Placental pericyte (primary cell): Measurements from ENCODE around the gene SYNRG. TPM values are rescaled to one million over a fixed set of nuclear protein-coding genes. Genes with fewer than 3 reads are reported as not detected.

Experiments
- small RNA-seq: library from RNA; depleted of rRNA; stranded (forward); fragments of <200 nt; gene quantifications from one replicate; pipeline ENCODE3, GENCODE V24; 2012; ENCODE audit warnings: low replicate concordance
- total RNA-seq: library from RNA; depleted of rRNA; stranded (reverse); fragments of >200 nt; gene quantifications from 2 replicates; pipeline ENCODE4 v1.2.3, GENCODE V29; 2012

Gene SYNRG, protein sequence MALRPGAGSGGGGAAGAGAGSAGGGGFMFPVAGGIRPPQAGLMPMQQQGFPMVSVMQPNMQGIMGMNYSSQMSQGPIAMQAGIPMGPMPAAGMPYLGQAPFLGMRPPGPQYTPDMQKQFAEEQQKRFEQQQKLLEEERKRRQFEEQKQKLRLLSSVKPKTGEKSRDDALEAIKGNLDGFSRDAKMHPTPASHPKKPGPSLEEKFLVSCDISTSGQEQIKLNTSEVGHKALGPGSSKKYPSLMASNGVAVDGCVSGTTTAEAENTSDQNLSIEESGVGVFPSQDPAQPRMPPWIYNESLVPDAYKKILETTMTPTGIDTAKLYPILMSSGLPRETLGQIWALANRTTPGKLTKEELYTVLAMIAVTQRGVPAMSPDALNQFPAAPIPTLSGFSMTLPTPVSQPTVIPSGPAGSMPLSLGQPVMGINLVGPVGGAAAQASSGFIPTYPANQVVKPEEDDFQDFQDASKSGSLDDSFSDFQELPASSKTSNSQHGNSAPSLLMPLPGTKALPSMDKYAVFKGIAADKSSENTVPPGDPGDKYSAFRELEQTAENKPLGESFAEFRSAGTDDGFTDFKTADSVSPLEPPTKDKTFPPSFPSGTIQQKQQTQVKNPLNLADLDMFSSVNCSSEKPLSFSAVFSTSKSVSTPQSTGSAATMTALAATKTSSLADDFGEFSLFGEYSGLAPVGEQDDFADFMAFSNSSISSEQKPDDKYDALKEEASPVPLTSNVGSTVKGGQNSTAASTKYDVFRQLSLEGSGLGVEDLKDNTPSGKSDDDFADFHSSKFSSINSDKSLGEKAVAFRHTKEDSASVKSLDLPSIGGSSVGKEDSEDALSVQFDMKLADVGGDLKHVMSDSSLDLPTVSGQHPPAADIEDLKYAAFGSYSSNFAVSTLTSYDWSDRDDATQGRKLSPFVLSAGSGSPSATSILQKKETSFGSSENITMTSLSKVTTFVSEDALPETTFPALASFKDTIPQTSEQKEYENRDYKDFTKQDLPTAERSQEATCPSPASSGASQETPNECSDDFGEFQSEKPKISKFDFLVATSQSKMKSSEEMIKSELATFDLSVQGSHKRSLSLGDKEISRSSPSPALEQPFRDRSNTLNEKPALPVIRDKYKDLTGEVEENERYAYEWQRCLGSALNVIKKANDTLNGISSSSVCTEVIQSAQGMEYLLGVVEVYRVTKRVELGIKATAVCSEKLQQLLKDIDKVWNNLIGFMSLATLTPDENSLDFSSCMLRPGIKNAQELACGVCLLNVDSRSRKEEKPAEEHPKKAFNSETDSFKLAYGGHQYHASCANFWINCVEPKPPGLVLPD (N-terminal part only)
- total RNA-seq = 12.3 and 17.8 TPM in 2 replicates

GRCh38 chr17:37609170-37610040 is at the start of gene SYNRG:
Gene SYNRG (minus strand): TSS chr17:37609418. CDS start chr17:37609355, 63 bp downstream.

DNA sequence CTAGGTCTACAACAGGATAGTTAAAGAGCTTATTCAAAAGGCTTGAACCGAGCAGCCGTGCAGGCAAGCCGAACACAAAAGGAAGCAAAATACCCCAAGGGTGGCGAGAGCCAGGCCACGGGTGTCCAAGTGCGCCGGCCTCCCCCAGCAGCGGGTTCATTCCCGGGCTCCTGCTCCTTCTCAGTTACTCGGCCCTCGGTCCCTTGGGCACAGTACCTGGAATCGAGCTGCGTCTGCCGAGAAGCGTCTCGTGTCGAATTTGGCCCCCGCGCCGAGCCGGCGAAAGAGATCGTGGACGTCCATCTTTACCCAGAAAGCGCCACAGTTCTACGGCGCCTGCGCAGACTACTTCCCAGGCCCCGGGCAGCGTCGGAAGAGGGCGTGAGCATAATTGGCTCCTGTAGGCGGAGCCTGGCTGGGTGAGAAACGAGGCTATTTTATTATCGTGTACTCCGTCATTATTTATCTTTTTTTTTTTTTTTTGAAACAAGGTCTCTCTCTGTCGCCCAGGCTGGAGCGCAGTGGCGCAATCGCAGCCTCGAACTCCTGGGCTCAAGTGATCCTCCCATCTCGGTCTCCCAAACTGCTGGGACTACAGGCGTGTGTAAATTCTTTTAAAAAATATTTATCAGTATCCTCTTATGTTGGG is 34.0 kb upstream of the SYNRG start, which contains the start of gene DDX52:
Gene DDX52 (minus strand): TSS at position 329 of the 649 bp plus-strand sequence. CDS start 26 bp downstream, at position 303.

DNA sequence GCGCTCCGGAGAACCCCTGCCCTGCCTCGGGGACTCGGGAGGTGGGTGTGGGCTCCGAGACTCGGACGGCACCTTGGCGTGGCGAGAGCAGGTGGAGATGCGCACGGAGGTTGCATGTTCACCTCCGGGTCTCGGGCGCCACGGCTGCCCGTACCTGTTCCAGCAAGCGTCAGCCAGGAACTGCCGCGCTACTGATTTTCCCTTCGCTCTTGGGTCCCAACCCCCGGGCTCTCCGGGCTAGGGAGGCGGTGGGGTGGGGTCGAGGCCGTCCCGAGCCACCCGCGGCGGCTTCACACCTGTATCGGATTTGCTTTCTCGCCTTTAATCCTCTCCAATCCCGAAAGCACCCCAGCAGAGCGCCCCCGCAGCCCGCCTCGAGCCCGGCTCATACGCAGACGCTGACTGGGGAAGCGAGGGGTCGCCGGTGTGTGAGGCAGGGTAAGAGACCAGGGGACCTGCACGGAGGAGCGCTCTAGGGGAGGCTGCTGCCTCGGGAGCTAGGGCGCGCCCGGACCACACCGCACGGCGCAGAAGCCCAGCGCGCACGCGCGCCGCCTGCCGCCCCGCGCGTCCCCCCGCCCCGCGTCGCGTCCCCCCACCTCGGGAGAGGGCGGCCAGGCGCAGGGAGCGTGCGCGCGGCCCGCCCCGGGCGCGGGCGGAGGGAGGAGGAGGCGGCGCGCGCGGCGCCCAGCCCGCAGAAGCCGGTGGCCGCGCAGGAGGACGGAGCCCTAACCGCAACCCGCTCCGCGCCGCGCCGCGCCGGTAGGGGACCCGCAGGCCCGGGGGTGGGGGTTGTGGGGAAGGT is 119.8 kb downstream of the SYNRG start, which contains the start of gene DUSP14:
Gene DUSP14 (plus strand): TSS at position 695 of the 805 bp plus-strand sequence. CDS start 22,382 bp downstream, outside the sequence.

Small RNAs within 50 kb of the gene (small RNA-seq; reads per million reads assigned to genes)
- not detected for gene MIR378J

Other genes starting within 250 kb of the SYNRG start
- gene C17orf78, start 233.4 kb downstream of the SYNRG start, total RNA-seq = not detected in 2 replicates
- 56.0 and 74.4 TPM in 2 replicates for gene ACACA, start 202.6 kb downstream of the SYNRG start, total RNA-seq
- gene TADA2A, start 202.5 kb downstream of the SYNRG start, total RNA-seq = 16.0 and 16.6 TPM in 2 replicates
- gene DUSP14, start 119.5 kb downstream of the SYNRG start, total RNA-seq = 46.6 and 72.6 TPM in 2 replicates
- 19.5 and 32.6 TPM in 2 replicates for gene DDX52, start 34.0 kb upstream of the SYNRG start, total RNA-seq
- gene HNF1B, start 135.6 kb upstream of the SYNRG start, total RNA-seq = not detected in 2 replicates